ENCODE measurements around the gene AJM1. TPM values are rescaled to one million over a fixed set of nuclear protein-coding genes. Genes with fewer than 3 reads are reported as not detected.

The AJM1 gene
- total RNA-seq, 1 experiment from 2014 or later = 7.1 TPM

DNA sequence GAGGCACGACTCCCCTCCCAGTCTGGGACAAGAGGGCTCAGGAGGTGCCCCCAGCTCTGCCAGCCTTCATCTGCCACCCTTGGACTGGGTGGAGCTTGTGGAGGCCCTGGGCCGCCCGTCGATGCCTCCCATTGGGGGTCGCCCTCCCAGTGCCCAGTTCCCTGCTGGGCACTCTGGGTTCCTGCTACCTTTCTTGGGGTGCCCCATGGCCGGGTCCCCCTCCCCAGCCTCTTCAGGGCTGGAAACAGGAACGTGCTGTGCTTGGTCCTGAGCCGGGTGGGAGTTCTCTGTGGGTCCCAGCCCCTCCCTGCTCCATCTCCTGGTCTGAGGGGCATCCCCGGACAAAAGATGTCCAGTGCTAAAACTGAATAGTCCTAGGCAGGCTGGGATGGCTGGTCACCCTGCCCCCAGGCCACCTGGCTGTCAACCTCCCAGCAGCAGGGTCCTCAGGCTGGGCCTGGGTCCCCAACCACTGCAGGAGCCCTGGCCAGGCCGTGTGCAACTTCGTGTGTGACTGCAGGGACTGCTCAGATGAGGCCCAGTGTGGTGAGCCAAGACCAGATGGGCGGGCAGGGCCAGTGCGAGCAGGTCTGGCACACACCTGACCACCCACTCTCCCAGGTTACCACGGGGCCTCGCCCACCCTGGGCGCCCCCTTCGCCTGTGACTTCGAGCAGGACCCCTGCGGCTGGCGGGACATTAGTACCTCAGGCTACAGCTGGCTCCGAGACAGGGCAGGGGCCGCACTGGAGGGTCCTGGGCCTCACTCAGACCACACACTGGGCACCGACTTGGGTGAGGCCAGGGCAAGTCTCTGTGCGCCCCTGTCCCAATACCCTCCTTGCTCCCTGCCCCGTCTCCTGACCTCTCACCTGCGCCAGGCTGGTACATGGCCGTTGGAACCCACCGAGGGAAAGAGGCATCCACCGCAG lies 10.7 kb downstream of the AJM1 start:
- Histone ChIP-seq H3K27ac (ENCODE audit: low read depth, low read length) (no peak overlapping the region), H3K9me3 (ENCODE audit: control insufficient read depth in 1 of 2, insufficient read depth in 1 of 2, low read depth in 1 of 2, low read length in 2 of 2) (no peaks in the 10 kb centered on the region), H3K9me2 (ENCODE audit: insufficient read depth) (no peaks in the 10 kb centered on the region), H3K4me3 (replicated peaks in 1 of 2; ENCODE audit: low read depth in 1 of 2, low read length in 2 of 2) (no peak overlapping the region), H3K4me2 (ENCODE audit: low read length) (no peak overlapping the region), H3K79me2 (ENCODE audit: insufficient read depth, low read length) (peaks cover 14% of the 10 kb centered on the region; the same call in 1 of the 2 replicates), H4K20me1 (ENCODE audit: insufficient read depth) (no peaks in the 10 kb centered on the region), H2AFZ (ENCODE audit: low read depth, low read length, poor library complexity, severe bottlenecking) (no peak overlapping the region), H3K4me1 (ENCODE audit: control insufficient read depth in 1 of 2, insufficient read depth in 2 of 2, low read length in 2 of 2) (peaks cover 4 to 9% of the 10 kb centered on the region in 2 experiments; a peak in 2 of 4 replicates), H3K27me3 (ENCODE audit: insufficient read depth, low read length) (no peaks in the 10 kb centered on the region), H3K9ac (ENCODE audit: low read length) (no peak overlapping the region), H3K36me3 (ENCODE audit: control insufficient read depth in 1 of 2, insufficient read depth in 2 of 2, low read length in 2 of 2) (peaks cover 0 to 14% of the 10 kb centered on the region in 2 experiments; a peak in 1 of 4 replicates)
- no TSS peak for BruUV-seq (replicated peaks)
- TF ChIP-seq POLR2A (IDR thresholded peaks at IDR 0.05; ENCODE audit: borderline replicate concordance, extremely low read depth, insufficient read depth, insufficient read length) (no peak), SIN3A (IDR thresholded peaks at IDR 0.05; ENCODE audit: low read depth) (no peak), RAD21 (IDR thresholded peaks at IDR 0.05; ENCODE audit: low read depth) (no peak)
- ChIA-PET CTCF (no interaction called here), RAD21 (ENCODE audit: low non-redundant PET in 1 of 2, low total read pairs in 2 of 2, uncharacterized antibody in 2 of 2, unreplicated experiment in 2 of 2) (no interaction called here), POLR2A (no interaction called here)
- ATAC-seq (no peak), DNase-seq (ENCODE audit: low read depth, low spot score) (no peak)
- intact Hi-C loops (cut with micrococcal nuclease) = no loop called here

DNA sequence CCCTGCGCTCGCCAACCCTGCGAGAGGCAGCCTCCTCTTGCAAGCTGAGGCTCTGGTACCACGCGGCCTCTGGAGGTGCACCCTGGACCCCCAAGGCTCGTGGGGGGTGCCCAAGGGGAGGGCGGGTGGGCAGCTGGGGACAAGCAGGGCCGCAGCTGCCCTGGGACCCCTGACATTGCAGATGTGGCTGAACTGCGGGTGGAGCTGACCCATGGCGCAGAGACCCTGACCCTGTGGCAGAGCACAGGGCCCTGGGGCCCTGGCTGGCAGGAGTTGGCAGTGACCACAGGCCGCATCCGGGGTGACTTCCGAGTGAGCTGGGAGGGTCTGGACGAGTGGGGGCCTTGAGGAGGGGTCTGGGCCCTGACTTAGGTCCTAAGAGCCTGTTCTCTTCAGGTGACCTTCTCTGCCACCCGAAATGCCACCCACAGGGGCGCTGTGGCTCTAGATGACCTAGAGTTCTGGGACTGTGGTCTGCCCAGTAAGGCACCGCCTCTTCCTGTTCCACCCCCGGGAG lies 11.4 kb downstream of the AJM1 start:
- H3K27ac ChIP-seq (ENCODE audit: low read depth, low read length) = no peak overlapping the region
- ChIA-PET RAD21 (ENCODE audit: low non-redundant PET in 1 of 2, low total read pairs in 2 of 2, uncharacterized antibody in 2 of 2, unreplicated experiment in 2 of 2) (no interaction called here), CTCF (no interaction called here), POLR2A (no interaction called here)
- H3K4me3 ChIP-seq (replicated peaks in 1 of 2; ENCODE audit: low read depth in 1 of 2, low read length in 2 of 2) = no peak overlapping the region
- H3K4me1 ChIP-seq (ENCODE audit: control insufficient read depth in 1 of 2, insufficient read depth in 2 of 2, low read length in 2 of 2) = peaks cover 4 to 9% of the 10 kb centered on the region in 2 experiments; a peak in 2 of 4 replicates
- TF ChIP-seq SRF (IDR thresholded peaks at IDR 0.05; ENCODE audit: low read depth) = no peak
- TF ChIP-seq SP1 (IDR thresholded peaks at IDR 0.05; ENCODE audit: low read depth) = no peak
- ATAC-seq (no peak), DNase-seq (ENCODE audit: low read depth, low spot score) (no peak)
- no peaks in the 10 kb centered on the region for H4K20me1 ChIP-seq (ENCODE audit: insufficient read depth)
- peaks cover 0 to 14% of the 10 kb centered on the region in 2 experiments; a peak in 1 of 4 replicates for H3K36me3 ChIP-seq (ENCODE audit: control insufficient read depth in 1 of 2, insufficient read depth in 2 of 2, low read length in 2 of 2)
- H3K27me3 ChIP-seq (ENCODE audit: insufficient read depth, low read length) = no peaks in the 10 kb centered on the region
- H3K9me2 ChIP-seq (ENCODE audit: insufficient read depth) = no peaks in the 10 kb centered on the region
- peaks cover 7% of the 10 kb centered on the region; the same call in 1 of the 2 replicates for H3K79me2 ChIP-seq (ENCODE audit: insufficient read depth, low read length)
- H3K9ac ChIP-seq (ENCODE audit: low read length) = no peak overlapping the region
- no TSS peak for BruUV-seq (replicated peaks)
- no peak overlapping the region for H2AFZ ChIP-seq (ENCODE audit: low read depth, low read length, poor library complexity, severe bottlenecking)
- no peak overlapping the region for H3K4me2 ChIP-seq (ENCODE audit: low read length)
- intact Hi-C loops (cut with micrococcal nuclease) = no loop called here
- H3K9me3 ChIP-seq (ENCODE audit: control insufficient read depth in 1 of 2, insufficient read depth in 1 of 2, low read depth in 1 of 2, low read length in 2 of 2) = no peaks in the 10 kb centered on the region
